Measurements from ENCODE around the gene HEMK1.

- TF ChIP-seq, protein P1, sequence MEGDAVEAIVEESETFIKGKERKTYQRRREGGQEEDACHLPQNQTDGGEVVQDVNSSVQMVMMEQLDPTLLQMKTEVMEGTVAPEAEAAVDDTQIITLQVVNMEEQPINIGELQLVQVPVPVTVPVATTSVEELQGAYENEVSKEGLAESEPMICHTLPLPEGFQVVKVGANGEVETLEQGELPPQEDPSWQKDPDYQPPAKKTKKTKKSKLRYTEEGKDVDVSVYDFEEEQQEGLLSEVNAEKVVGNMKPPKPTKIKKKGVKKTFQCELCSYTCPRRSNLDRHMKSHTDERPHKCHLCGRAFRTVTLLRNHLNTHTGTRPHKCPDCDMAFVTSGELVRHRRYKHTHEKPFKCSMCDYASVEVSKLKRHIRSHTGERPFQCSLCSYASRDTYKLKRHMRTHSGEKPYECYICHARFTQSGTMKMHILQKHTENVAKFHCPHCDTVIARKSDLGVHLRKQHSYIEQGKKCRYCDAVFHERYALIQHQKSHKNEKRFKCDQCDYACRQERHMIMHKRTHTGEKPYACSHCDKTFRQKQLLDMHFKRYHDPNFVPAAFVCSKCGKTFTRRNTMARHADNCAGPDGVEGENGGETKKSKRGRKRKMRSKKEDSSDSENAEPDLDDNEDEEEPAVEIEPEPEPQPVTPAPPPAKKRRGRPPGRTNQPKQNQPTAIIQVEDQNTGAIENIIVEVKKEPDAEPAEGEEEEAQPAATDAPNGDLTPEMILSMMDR (IDR thresholded peaks at IDR 0.05; ENCODE audit: low read depth, low read length, poor library complexity, severe bottlenecking): no peak
- TF ChIP-seq EZH2phosphoT487 (IDR thresholded peaks at IDR 0.05; ENCODE audit: borderline replicate concordance, low read length): no peak
Measured at GRCh38 chr3:50604110-50604621, 34.8 kb downstream of the HEMK1 start.

All from DOHH2 (cell line).